Activated CD8-positive, alpha-beta memory T cell treated with anti-CD3 and anti-CD28 coated beads, Interleukin-2, amount 50 U/mL, for 24 hours (primary cell): ENCODE measurements around the gene ASNSD1.

Experiments
- DNase-seq: peaks from one replicate; pipeline ENCODE4 v3.0.0-alpha.2; 2020; ENCODE audit errors: extremely low read depth

The ASNSD1 gene

DNA sequence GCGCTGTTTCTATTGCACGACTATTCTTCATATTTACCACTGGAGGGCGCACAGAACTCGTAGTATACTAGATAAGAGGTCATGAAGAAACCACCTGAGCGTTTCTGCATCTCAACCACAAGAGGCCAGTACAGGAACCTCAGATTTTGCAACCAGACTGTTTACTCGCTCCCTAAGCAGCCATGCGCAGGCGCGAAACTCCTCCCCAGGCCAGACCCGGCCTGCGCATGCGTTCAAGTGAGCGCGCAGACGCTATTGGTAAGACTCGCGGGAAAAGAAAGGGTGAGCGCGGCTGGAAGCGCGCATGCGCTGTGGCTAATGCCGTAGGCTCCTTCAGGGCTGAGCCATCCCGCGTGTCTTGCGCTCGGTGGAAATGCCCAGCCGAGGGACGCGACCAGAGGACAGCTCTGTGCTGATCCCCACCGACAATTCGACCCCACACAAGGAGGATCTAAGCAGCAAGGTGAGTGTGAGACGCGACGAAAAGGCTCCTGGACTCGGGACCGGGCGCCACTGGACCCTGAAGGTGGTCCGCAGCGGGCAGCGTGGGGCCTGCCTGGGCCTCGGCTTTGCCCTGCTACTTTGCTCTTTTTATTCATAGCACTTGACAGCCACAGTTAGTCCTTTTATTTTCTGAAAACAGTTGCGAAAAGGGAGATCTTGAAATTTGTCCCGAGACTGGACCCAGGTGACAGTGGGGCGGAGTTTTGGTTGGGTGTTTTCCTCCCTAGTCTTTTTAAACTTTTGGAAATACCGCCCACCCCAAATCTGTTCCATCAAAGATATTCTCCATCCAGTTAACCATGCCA lies at the start of gene ASNSD1:
ASNSD1 (plus strand) TSS at position 312 of the 809 bp plus-strand sequence. CDS start 4,674 bp downstream, outside the sequence.
- DNase-seq: peak; percentile 94

DNA sequence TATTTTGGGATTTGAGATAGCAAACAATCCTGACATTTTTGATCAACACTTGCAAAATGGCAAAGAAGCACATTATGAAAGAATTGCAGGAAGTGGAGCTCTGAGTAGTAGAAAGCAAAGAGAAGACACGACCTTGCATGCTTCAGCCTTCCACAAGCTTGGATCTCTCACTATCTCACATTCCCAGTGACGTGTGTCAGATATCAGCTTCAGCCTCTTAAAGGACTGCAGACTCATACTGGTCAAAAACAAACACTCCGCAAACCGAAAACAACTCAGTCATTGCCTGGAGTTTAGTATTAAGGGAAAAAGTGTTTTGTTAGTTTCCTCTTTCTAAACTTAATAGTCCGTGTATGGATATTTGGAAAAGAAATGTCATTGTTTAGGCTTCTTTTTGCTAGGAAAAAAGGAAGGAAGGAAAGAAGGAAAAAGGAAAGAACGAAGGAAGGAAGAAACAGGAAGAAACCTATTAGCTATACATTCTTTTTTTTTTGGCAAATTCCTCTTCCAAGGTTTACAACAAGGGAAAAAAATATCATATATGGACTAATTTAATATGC lies 48.1 kb upstream of the ASNSD1 start:
- no peak for DNase-seq

DNA sequence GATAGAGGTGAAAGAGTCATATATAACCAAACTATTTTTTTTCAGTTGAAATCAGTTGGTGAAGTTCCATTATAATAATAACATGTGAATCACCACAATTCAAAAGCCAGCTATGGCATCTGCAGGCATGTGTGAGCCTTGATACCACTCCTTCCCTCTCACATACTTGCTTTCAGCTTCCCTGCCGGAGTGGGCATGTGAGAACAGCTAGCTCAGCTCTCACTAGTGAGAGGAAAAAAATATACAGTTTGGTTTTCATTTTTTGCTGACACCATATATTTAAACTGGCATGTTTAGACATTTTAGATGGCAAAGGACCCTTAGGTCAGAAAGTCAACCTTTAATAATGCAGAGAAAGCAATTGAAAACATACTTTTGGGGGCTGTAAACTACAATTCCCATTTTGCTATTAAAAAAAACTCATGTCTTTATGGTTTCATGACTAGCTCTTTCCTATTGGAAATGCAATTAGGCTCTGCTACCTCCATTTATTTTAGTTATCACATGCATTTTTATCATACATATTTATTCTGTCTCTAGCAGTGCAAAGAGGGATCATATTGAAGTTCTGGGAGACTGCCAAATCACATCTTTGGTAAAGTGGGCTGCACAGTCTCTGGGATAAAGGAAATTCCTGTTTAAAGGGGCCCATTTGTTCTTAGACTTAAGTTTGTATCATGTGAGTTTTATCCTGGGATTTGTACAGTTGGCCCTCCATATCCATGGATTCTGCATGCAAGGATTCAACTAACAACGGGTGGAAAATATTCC lies 47.4 kb upstream of the ASNSD1 start:
- DNase-seq: no peak

DNA sequence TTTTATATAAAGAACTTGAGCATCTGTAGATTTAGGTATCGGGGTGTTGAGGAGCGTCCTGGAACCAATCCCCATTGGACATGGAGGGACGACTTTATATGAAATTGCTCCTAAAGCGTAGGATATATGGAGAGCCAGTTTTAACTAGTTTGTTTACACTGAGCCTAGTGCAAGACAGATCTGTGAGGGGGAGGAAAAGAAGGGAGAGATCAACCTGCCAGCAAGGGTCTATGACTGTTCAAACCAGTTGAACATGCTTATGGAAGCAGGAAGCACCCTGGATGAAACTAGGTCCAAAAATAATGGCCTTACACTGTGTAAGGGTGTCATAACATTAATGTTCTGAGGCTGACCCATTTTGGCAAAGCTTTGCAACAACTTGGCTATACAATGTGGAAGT lies 46.7 kb upstream of the ASNSD1 start:
- DNase-seq: no peak

DNA sequence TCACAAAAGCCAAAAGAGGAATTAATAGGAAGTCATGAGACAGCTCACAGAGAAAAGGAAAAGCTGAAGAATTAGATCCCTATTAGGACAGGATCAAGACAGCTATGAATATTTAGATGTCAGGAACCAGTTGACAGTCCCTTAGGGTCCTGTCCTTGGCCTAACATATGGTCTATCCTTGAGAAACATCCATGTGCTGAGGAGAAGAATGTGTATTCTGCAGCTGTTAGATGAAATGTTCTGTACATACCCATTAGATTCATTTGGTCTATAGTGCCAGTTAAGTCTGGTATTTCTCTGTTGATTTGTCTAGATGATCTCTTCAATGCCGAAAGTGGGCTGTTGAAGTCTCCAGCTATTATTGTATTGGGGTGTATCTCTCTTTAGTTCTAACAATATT lies 43.1 kb upstream of the ASNSD1 start:
- no peak for DNase-seq

DNA sequence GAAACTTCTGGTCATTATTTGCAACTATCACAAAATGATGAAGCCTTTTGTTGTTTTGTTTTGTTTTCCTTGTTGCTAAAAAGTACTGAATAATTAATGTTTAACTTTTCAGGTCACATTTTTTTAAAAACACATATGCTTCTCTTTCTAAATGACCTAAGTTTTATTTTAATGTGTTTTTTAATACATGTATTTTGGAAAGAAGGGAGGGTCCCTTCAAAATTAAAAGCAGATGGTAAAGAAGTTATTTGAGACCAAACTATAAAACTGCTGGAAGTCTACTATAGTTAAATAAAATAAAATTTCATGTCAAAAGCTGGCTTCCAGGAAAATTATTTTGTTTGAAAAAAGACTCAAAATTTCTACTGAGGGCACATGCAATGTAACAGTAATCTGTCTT lies 39.5 kb upstream of the ASNSD1 start:
- no peak for DNase-seq

DNA sequence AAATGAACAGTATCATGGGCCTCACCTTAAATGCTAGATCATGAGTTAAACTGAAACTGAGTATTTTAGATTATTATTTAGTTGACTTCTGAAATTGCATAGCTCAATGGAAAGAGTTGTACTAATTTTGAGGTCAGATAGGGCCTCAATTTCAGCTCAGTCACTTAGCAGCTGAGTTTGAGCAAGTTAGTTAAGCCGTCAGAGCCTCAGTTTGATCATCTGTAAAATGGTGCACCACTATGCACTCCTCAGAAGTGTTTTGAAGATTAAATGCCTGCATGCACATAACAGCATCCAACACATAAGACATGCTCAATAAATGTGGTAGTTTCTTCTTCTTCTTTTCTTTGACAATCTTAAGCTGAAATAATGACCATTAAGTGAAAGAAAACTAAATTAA lies 38.2 kb upstream of the ASNSD1 start:
- DNase-seq: no peak

DNA sequence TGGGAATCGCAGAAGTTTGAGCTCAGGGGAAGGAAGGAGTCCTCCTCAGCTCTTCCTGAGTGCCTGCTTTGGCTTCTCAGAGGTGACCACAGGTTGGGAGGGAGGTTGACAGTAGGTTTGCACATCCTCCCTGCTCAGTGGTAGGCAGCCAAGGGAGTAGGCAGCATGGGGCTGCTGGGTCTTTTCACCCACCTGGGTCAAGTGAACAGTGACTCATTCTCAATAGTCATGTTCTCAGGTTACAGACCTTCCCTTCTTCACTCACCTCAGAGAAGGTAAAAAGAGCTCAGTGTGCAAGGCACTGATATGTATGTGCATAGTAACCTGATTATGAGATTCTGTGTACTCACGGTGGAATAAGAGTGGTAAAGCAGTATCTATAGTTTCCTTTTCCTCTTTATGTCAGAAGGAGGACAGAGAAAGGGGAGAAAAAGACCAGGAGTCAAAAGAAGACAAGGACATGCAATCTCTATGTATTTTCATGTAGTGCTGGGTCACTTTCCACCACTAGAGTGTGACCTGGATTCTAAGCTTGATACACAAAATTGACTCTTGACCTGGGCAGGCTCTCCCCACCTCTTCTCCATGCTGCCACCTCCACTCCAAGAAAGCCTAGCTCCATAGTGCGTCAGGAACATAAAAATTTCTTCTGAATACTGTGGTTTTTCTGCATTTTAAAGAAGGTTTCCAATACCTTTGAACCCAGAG lies 36.5 kb upstream of the ASNSD1 start:
- DNase-seq: no peak

DNA sequence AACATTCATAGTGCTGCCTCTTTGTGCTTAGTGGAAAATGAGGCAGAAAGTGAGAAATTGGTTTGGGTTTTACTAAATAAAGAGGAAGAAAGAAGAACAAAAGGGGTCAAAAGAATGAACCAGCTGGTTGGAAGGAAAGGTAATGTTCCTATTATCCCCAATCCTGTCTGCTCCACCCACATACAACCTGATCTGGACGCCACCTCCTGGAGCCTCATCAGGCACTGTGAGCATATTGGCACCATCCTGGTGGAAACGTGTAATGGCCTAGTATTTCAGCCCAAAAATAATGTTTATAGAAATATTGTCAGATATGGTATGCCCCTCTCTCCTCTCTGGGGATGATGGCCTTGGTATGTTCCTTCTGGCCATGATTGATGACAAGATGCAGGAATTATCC lies 35.6 kb upstream of the ASNSD1 start:
- DNase-seq: no peak

DNA sequence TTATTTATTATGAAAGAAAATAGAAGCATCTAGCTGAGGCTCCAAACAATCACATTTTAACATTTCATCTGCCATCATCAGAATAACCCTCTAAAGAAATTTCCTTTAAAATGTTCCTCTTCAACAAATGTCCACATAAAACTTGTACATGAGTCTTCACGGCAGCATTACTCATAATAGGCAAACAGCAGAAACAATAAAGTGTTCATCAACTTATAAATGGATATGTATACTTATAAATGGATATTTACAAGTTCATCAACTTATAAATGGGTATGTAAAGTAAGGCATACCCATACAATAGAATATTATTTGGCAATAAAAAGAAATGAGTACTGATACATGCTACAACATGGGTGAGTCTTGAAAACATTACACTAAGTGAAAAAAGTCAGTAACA lies 33.5 kb upstream of the ASNSD1 start:
- DNase-seq: no peak

DNA sequence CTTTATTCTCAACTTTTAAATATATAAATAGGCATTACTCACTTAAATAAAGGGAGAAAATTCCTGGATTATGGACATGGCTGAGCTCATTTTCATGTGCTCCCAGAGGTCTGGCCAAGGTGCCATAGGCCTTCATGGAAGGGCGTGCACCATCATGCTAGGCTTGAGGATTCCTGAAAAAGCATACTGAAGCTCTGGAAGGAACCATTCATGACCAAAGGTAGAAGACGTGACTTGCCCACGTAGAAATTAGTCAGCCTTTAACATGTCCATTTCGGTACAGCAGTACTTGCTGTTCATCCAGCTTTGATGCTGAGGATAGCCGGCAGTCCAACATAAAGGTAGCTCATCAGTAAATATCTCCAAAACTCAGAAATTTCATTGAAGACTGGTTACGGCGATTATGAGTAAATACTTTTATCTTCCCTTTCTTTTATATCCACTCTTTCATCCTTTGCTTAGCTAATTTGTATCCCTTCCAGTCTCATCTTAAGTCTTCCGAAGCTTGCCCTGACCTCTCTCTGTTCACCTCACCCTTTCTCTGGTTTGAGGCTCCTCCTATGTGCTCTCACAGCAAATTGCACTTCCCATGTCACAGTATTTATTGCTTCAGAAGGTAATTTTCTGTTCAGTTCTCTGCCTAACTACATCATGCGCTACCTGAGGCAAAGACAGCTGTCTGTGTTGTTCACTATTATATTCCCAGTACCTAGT lies 32.3 kb upstream of the ASNSD1 start:
- no peak for DNase-seq

DNA sequence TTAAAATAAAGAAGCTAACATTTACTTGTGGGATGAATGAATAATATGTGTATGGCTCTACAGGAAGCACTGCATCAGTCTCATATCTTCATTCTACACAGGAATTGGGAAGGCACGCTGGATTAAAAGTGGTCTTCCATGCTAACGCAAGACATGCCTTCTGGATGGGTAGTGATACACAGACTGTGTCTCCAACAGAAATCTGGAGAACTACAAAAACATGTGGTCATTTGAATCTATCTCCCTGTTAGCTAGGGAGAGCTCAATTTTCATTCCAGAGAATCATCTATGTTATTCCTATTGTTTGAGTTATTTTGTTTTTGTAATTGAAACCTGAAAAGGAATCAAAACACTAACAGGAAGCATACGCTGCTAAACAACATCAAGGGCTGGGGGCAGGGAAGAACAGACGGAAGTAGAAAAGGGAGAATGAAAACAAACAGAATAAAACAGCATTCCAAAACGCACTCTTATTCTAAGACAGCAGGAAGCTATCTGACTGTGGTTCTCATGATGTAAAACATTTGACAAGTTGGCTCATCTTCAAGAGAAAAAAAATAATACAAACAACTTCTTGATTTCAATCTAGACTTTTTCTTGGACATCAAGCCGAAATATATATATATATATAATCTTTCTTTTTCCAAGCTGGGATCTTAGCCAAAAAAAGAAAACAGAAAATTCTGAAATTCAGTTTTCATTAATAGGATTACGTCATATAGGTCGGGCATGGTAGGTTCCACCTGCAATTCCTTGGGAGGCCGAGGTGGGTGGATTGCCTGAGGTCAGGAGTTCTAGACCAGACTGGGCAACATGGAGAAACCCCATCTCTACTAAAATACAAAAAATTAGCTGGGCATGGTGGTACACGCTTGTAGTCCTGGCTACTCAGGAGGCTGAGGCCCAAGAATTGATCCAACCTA lies 31.5 kb upstream of the ASNSD1 start:
- DNase-seq: no peak

DNA sequence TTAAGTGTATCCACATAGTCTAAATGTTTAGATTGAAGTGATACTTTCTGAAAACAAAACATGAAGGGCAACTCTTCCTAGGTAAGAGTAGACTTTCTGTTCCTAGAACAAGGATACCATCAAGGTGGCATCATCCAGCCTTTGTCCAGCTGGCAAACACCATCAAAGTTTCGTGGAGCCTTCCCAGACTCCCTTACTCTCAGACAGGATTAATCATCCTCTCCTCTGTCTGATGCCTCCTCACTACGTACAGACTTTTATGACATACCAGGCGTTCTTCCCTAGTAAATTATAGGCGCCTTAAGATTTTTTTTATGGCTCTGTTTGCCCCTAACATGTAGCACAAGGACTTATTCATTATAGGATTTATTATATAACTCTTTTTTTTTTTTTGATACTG lies 29.4 kb upstream of the ASNSD1 start:
- DNase-seq: no peak

DNA sequence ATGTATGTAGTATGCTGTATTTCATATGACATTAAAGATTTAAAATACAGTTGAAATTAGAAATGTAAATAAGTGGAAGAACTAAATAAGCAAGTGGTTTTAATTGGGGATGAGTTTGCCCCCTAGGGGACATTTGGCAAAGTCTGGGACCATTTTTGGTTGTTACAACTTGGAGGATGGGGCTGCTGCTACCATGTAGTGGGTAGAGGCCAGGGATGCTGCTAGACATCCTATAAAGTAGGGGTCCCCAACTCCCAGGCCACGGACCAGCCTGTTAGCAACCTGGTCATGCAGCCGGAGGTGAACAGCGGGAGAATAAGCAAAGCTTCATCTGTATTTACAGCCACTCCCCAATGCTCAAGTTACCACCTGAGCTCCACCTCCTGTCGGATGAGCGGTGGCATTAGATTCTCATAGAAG lies 27.9 kb upstream of the ASNSD1 start:
- DNase-seq: no peak

DNA sequence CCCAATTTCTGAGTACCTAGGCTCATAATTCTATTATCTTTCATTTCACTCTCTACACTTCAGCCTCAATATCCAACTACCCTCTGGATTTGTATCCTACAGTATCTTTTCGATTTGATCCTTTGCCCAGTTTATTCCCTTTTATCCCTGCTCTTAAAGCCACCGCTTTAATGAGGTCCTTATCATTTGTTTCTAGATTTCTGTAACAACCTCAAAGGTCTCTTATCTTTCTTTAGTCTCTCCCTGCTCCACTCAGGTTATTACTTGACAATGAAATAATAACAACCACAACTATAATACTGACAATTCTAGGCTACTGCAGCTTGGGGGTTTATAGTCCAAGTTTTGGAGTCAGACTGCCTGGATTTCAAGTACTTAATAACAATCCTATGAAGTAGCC lies 25.9 kb upstream of the ASNSD1 start:
- no peak for DNase-seq

DNA sequence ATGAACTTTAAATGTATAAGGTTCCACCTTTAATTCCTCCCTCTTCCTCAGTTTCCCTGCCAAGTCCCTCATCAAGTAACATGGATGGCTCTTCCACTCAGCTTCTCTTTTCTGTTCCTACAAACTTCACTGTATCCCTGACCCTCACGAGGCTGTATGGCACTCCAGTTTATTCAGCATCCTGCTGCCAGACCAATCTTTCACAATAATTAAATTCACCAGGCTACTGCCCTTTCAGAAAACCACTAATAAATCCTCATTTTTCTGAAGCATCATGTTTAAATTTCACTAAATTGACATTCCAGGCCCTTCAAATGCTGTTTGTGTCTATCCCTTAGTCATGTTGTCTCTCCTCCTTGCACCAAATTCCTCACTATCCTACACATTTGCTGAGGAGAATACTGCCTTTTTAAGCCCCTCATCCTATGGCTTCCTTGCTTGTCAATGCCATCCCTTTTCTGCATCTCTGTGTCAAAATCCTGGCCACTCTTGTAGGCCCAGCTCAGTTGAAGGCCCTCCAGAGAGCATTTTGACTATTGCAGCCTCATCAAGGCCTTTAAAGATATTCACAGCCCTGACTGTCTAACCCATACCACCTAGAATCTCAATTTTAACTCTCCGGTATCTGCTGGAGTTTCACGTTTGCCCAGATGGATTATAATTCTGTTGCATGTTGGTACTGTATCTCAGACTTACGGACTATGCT lies 22.8 kb upstream of the ASNSD1 start:
- no peak for DNase-seq

DNA sequence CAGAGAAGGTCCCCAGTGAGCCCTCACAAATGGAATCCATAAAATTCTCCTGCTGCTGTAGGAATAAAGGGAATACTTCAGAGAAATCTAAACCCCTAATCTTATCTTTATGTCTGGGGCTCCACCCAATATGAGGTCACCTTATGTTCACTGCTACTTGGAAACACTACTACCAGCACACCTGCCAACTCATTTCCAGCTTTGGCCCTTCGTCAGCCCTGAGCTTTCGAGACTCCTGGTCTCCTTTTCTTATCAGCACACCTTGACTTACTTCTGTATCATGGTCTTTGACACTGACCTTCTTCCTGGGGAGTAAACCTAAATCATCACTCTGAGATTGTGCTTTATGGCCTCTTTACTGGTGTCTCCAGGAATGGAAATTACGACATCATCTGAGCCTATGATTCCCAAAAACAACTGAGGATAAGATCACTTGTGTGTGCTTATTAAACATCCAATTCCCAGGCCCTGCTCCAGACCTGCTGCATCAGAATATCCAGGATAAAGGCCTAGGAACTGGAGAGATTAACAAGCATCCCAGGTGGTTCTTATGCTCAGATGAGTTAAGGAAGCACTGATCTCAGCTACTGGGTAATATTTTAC lies 22.2 kb upstream of the ASNSD1 start:
- DNase-seq: no peak

DNA sequence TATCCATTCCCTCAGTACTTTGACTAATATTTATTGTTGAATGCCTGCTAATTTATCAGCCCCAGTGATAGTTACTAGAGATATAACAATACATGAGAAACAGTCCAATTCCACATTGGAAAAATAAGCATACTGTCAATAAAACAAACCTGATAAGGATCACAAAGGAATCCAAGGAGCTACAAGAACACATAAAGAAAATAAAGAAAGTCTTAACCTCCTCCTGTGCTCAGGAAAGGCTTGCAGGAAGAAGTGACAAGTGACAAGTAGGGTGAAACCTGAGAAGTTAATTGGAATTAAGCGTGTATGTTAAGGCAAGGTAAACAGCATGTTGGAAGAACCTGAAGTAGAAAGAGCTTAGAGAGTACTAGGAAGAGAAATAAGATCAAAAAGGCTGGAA lies 20.3 kb upstream of the ASNSD1 start:
- DNase-seq: no peak

DNA sequence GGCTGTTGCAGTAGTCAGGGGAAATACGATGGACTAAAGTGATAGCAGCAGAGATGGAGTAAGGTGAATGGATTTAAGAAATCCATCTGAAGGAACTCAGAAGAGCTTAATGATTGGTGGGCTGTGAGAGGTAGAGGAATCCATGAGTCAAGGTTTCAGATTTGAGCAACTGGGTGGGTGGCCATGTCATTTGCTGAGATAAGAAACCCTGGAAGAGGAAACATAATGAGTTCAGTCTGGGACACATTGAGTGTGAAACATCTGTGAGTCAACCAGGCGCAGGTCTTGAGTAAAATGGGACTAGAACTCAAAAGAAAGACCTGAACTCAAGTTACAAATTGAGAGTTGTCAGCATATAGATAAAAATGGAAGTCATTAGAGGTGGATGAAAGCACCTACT lies 19.7 kb upstream of the ASNSD1 start:
- no peak for DNase-seq

DNA sequence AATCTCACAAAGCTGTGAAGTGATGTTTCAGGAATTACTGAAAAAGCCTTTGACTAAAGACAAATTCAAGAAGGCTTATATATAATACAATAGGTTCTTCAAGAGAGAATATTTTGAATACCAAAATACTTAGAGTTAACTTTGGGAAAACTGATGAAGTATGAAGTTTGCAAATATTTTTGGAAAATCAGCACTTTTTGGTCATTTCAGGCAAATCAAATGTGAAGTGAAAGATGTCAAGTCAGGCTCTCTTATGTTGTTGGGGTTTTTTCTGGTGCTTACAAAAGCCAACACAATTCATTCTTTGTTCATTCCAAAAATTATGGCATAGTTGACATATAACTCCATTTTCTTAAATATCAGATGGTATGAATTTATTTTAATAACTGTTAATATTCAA lies 14.7 kb upstream of the ASNSD1 start:
- no peak for DNase-seq
